Muscle layer of duodenum (tissue), 2 donors: ENCODE results near the gene GRID2IP.
"Not testable (repeated sequence)": the region's sequence is repeated elsewhere in the genome, so short reads cannot be mapped to it uniquely, and the experiment has no call there.

Experiments used
- H3K27ac ChIP-seq: one replicate; pipeline ENCODE4 v1.7.0; 2013; ENCODE audit warnings: mild to moderate bottlenecking, low read length
- H3K27me3 ChIP-seq: one replicate; pipeline ENCODE4 v1.7.0; 2013; ENCODE audit warnings: low read depth, mild to moderate bottlenecking, control low read depth, low read length
- H3K36me3 ChIP-seq, 2 donors: one replicate each; pipeline ENCODE4 v1.7.0; 2013; ENCODE audit warnings: low read length in 2 of 2, control low read depth in 1 of 2, mild to moderate bottlenecking in 1 of 2; ENCODE audit not compliant: insufficient read depth in 2 of 2, control insufficient read depth in 1 of 2
- H3K4me1 ChIP-seq, 2 donors: one replicate each; pipeline ENCODE4 v1.7.0; 2013; ENCODE audit warnings: low read length in 2 of 2, mild to moderate bottlenecking in 2 of 2, control low read depth in 1 of 2, moderate library complexity in 1 of 2; ENCODE audit not compliant: insufficient read depth in 2 of 2, control insufficient read depth in 1 of 2
- H3K4me3 ChIP-seq, 2 donors: one replicate each; pipeline ENCODE4 v1.7.0; 2013; ENCODE audit warnings: low read length in 2 of 2, low read depth in 1 of 2, mild to moderate bottlenecking in 1 of 2
- H3K9me3 ChIP-seq, 2 donors: one replicate each; pipeline ENCODE4 v1.7.0; 2013; ENCODE audit warnings: low read length in 2 of 2, control low read depth in 1 of 2, mild to moderate bottlenecking in 1 of 2; ENCODE audit not compliant: control insufficient read depth in 1 of 2
- donor health status: healthy.

GRID2IP gene

DNA sequence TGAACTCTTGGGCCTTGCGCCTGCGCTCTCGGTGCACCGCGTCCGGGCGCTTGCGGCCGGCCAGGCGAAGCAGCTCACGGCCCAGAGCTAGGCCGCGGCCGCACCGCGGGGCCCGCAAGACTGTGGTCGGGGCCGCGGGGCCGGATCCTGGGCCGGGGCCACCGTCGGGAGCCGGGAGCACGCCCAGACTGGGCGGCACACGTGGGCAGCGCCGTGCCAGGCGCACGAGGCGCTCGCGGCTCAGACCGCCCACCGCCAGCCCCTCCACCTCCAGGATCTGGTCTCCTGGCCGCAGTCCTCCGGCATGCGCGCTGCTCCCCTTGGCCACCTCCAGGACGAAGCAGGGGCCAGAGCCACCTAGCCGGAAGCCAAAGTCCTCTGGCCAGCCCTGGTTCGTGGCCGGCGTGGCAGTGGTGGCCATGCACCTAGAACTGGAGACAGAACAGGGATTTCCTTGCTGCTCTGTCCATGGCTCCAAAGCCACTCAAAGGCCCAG, at the start of gene GRID2IP:
Gene GRID2IP (minus strand): TSS at position 446 of the 496 bp plus-strand sequence. CDS start 25 bp downstream, at position 421.
- H3K4me3 ChIP-seq, result no peak within 1 kb of the TSS
- no peaks in the 10 kb centered on the region for H3K4me1 ChIP-seq
- H3K27me3 ChIP-seq, result no peaks in the 10 kb centered on the region

GRCh38 chr7:6600093-6600492, 48.8 kb upstream of the GRID2IP start:
- Histone ChIP-seq H3K36me3 (peaks cover 55 to 79% of the 10 kb centered on the region in 2 donors), H3K4me3 (no peak overlapping the region), H3K27me3 (no peaks in the 10 kb centered on the region), H3K27ac (no peak overlapping the region), H3K4me1 (no peaks in the 10 kb centered on the region), H3K9me3 (no peaks in the 10 kb centered on the region)

More for the DNA sequence above, at the start of gene GRID2IP:
- no peaks in the 10 kb centered on the region for H3K36me3 ChIP-seq
- no peaks in the 10 kb centered on the region for H3K9me3 ChIP-seq
- H3K27ac ChIP-seq, result no peak within 1 kb of the TSS

- Histone ChIP-seq H3K36me3 (peaks cover 14 to 57% of the 10 kb centered on the region in 2 donors), H3K27ac (no peak overlapping the region), H3K4me3 (peak overlapping the region; percentile 67 to 95), H3K27me3 (no peaks in the 10 kb centered on the region), H3K9me3 (no peaks in the 10 kb centered on the region), H3K4me1 (peaks cover 5 to 18% of the 10 kb centered on the region in 2 donors)
These were observed 39.4 kb upstream of the GRID2IP start for GRCh38 chr7:6590645-6591110.

DNA sequence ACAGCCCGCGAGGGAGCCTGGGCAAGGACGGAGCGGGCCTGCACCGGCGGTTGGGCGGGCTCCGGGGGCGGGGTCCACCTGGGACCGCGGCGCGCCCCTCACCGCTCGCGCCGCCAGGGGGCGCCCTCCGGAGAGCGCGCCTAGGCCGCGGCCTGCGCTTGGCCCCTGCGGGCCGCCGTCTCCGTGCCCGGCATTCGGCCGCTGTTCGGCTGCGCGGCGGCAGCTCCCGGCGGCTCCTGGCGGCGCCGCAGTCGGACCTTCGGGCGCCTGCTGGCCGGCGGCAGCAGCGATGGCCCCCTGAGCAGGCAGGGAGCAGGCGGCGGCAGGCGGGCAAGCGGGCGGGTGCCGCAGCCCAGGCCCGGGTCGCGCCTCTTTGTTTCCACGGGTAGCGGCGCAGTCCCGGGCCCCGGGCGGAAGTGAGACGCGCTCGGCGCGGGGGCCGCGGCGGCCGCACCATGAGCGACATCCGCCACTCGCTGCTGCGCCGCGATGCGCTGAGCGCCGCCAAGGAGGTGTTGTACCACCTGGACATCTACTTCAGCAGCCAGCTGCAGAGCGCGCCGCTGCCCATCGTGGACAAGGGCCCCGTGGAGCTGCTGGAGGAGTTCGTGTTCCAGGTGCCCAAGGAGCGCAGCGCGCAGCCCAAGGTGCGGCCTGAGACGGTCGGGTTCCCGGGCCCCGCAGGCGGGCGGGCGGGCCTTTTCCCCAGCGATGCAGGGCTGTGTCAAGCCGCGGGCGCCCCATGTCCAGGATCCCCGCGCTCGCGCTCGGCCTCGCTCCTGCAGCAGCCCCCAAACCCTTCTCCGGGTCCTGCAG, 38.8 kb upstream of the GRID2IP start, which contains the start of gene INTS15:
Gene INTS15 (plus strand): TSS at position 193 of the 816 bp plus-strand sequence. CDS start 263 bp downstream, at position 456.
- no peaks in the 10 kb centered on the region for H3K27me3 ChIP-seq
- H3K27ac ChIP-seq, result no peak within 1 kb of the TSS
- peak within 1 kb of the TSS; percentile 67 to 95 for H3K4me3 ChIP-seq
- H3K36me3 ChIP-seq, result peaks cover 9 to 56% of the 10 kb centered on the region in 2 donors
- H3K4me1 ChIP-seq, result peaks cover 5 to 18% of the 10 kb centered on the region in 2 donors
- no peaks in the 10 kb centered on the region for H3K9me3 ChIP-seq

DNA sequence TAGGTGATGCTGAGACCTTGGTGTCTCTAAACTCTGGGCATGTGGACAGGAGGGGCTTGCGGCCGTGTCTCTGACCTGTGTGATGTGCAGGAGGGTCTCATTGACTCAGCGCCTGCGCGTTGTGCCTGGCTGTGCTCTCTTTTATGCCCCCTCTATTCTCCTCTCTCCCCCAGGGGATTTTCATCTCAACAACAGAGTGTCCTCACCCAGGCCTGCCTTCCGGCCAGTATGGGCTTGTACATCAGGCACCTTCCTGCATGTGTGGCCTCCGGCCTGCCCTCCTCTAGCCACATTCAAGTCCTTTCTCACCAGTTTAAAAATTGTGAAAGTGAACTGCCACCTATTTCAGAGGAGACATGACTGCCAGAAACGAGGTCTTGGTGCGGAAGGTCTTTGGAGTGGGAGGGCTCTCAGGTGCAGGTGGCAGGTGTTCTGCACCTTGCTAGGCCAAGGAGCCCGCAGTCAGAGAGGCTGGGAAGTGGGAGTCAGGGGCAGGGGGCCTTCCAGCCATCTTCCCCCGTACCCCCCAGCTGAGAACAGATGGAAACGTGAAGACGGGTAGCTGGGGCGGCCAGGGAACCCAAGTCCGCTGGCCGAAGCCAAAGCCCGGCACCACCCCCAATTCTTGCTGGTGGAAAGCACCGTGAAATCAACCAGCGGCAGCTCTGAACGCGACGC, 38.0 kb upstream of the GRID2IP start:
- Histone ChIP-seq H3K9me3 (no peaks in the 10 kb centered on the region), H3K4me1 (peaks cover 5 to 18% of the 10 kb centered on the region in 2 donors), H3K36me3 (peaks cover 16 to 57% of the 10 kb centered on the region in 2 donors), H3K4me3 (peak overlapping the region in 1 of 2 donors; percentile 95), H3K27me3 (no peaks in the 10 kb centered on the region), H3K27ac (no peak overlapping the region)

GRCh38 chr7:6588566-6588965, 37.3 kb upstream of the GRID2IP start:
- no peaks in the 10 kb centered on the region for H3K27me3 ChIP-seq
- H3K36me3 ChIP-seq, result peaks cover 19 to 53% of the 10 kb centered on the region in 2 donors
- no peak overlapping the region for H3K4me3 ChIP-seq
- no peaks in the 10 kb centered on the region for H3K9me3 ChIP-seq
- H3K4me1 ChIP-seq, result peaks cover 5 to 18% of the 10 kb centered on the region in 2 donors
- H3K27ac ChIP-seq, result no peak overlapping the region

DNA sequence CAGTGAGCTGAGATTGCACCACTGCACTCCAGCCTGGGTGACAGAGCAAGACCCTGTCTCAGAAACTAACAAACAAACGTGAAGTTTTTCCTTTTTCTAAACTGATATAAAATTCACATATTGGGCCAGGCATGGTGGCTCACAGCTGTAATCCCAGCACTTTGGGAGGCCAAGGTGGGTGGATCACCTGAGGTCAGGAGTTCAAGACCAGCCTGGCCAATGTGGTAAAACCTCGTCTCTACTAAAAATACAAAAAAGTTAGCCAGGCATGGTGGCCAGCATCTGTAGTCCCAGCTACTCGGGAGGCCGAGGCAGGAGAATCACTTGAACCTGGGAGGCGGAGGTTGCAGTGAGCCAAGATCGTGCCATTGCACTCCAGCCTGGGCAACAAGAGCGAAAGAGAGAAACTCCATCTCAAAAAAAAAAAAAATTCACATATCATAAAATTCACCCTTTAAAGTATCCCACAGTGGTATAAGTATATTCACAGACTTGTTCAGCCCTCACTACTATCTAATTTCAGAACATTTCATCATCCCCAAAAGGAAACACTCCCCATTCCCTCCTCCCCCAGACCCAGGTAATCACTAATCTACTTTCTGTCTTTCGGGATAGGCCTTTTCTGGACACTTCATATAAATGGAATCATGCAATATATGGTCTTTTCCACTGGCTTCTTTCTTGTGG, 34.6 kb upstream of the GRID2IP start:
- H3K9me3 ChIP-seq, H3K27me3 ChIP-seq, H3K4me1 ChIP-seq, H3K4me3 ChIP-seq, H3K27ac ChIP-seq: not testable (repeated sequence)
- H3K36me3 ChIP-seq, result peaks cover 37 to 63% of the 10 kb centered on the region in 2 donors

- Histone ChIP-seq H3K4me3 (no peak overlapping the region), H3K36me3 (peaks cover 26 to 37% of the 10 kb centered on the region in 2 donors), H3K27me3 (no peaks in the 10 kb centered on the region), H3K27ac (no peak overlapping the region), H3K4me1 (no peaks in the 10 kb centered on the region), H3K9me3 (no peaks in the 10 kb centered on the region)
These were observed 28.2 kb upstream of the GRID2IP start for GRCh38 chr7:6579446-6579845.

GRCh38 chr7:6578114-6579084, 27.1 kb upstream of the GRID2IP start:
- H3K27me3 ChIP-seq, result no peaks in the 10 kb centered on the region
- H3K27ac ChIP-seq, result no peak overlapping the region
- peaks cover 19 to 31% of the 10 kb centered on the region in 2 donors for H3K36me3 ChIP-seq
- H3K4me3 ChIP-seq, result peak overlapping the region in 1 of 2 donors; percentile 75
- H3K4me1 ChIP-seq, result no peaks in the 10 kb centered on the region
- H3K9me3 ChIP-seq, result no peaks in the 10 kb centered on the region
